GM18505 (cell line): ENCODE data around the gene TPT1.

Source experiments
- ATAC-seq: cut with Tn5 transposase; IDR thresholded peaks from one replicate; pipeline ENCODE4 v1.9.1; 2021; ENCODE audit not compliant: unreplicated experiment
- POLR2A ChIP-seq: IDR thresholded peaks from 4 replicates; pipeline ENCODE4 v1.6.1; 2011; ENCODE audit warnings: borderline replicate concordance; ENCODE audit not compliant: insufficient read depth, insufficient read length; ENCODE audit errors: extremely low read depth

Gene TPT1

GRCh38 chr13:45333977-45334922, 6.7 kb downstream of the TPT1 start:
- ATAC-seq = no peak

GRCh38 chr13:45333251-45333976, 7.6 kb downstream of the TPT1 start:
- no peak for ATAC-seq
- peak; percentile 8 for TF ChIP-seq POLR2A

More at GRCh38 chr13:45333977-45334922, 6.7 kb downstream of the TPT1 start:
- TF ChIP-seq POLR2A = peak; percentile 33

GRCh38 chr13:45332831-45333219, 8.2 kb downstream of the TPT1 start:
- no peak for TF ChIP-seq POLR2A
- ATAC-seq = no peak

- no peak for TF ChIP-seq POLR2A
- ATAC-seq = no peak
Measured at GRCh38 chr13:45332036-45332830, 8.8 kb downstream of the TPT1 start.

GRCh38 chr13:45331692-45332035, 9.3 kb downstream of the TPT1 start:
- no peak for TF ChIP-seq POLR2A
- no peak for ATAC-seq

- no peak for TF ChIP-seq POLR2A
- no peak for ATAC-seq
Measured at GRCh38 chr13:45331123-45331619, 9.8 kb downstream of the TPT1 start.

GRCh38 chr13:45328661-45329111, 12.3 kb downstream of the TPT1 start:
- ATAC-seq = no peak
- no peak for TF ChIP-seq POLR2A

GRCh38 chr13:45327253-45327955, 13.6 kb downstream of the TPT1 start:
- ATAC-seq = no peak
- no peak for TF ChIP-seq POLR2A

- ATAC-seq = no peak
- no peak for TF ChIP-seq POLR2A
Measured at GRCh38 chr13:45325806-45326205, 15.2 kb downstream of the TPT1 start.

GRCh38 chr13:45320876-45321629, 19.9 kb downstream of the TPT1 start:
- no peak for TF ChIP-seq POLR2A
- ATAC-seq = no peak

- ATAC-seq = no peak
- no peak for TF ChIP-seq POLR2A
Measured at GRCh38 chr13:45316996-45317395, 24.0 kb downstream of the TPT1 start.

GRCh38 chr13:45316338-45316737, 24.6 kb downstream of the TPT1 start:
- TF ChIP-seq POLR2A = no peak
- ATAC-seq = no peak
